Parathyroid adenoma (tissue), 2 donors: ENCODE measurements around the gene TECTB.

ENCODE experiments used
- H2AFZ ChIP-seq: fragments of 300-600 bp; sonication (generic); one replicate; pipeline ENCODE4 v1.7.0; 2017; ENCODE audit warnings: antibody characterized with exemption, mild to moderate bottlenecking
- H3K27ac ChIP-seq: fragments of 300-600 bp; sonication (generic); one replicate; pipeline ENCODE4 v1.7.0; 2017
- H3K27me3 ChIP-seq: fragments of 300-600 bp; sonication (generic); one replicate; pipeline ENCODE4 v1.7.0; 2017; ENCODE audit warnings: low read length; ENCODE audit not compliant: control insufficient read depth, insufficient read depth
- H3K36me3 ChIP-seq: fragments of 300-600 bp; sonication (generic); one replicate; pipeline ENCODE4 v1.7.0; 2017; ENCODE audit warnings: low read length; ENCODE audit not compliant: control insufficient read depth, insufficient read depth
- H3K4me1 ChIP-seq: fragments of 300-600 bp; sonication (generic); one replicate; pipeline ENCODE4 v1.7.0; 2017; ENCODE audit warnings: control low read depth
- H3K4me2 ChIP-seq: fragments of 300-600 bp; sonication (generic); one replicate; pipeline ENCODE4 v1.7.0; 2017; ENCODE audit warnings: low read length
- H3K4me3 ChIP-seq: fragments of 300-600 bp; sonication (generic); one replicate; pipeline ENCODE4 v1.7.0; 2017; ENCODE audit warnings: low read depth, low read length
- H3K79me2 ChIP-seq: fragments of 300-600 bp; sonication (generic); one replicate; pipeline ENCODE4 v1.7.0; 2017; ENCODE audit warnings: control low read depth
- H3K9ac ChIP-seq: fragments of 300-600 bp; sonication (generic); one replicate; pipeline ENCODE4 v1.7.0; 2017; ENCODE audit warnings: mild to moderate bottlenecking
- H3K9me3 ChIP-seq: fragments of 300-600 bp; sonication (generic); one replicate; pipeline ENCODE4 v1.7.0; 2017; ENCODE audit warnings: low read length; ENCODE audit not compliant: control insufficient read depth
- CTCF ChIP-seq: fragments of 300-600 bp; sonication (generic); IDR thresholded peaks from one replicate; pipeline ENCODE4 v1.7.0; 2017; ENCODE audit warnings: antibody characterized with exemption, mild to moderate bottlenecking
- donor health status: primary hyperparathyroidism.

Gene TECTB

GRCh38 chr10:112351146-112351545 lies 67.9 kb downstream of the TECTB start:
- Histone ChIP-seq H3K27me3 (no peaks in the 10 kb centered on the region), H3K9me3 (no peaks in the 10 kb centered on the region), H3K36me3 (no peaks in the 10 kb centered on the region), H3K9ac (no peak overlapping the region), H3K4me3 (no peak overlapping the region), H3K4me1 (no peaks in the 10 kb centered on the region), H3K4me2 (no peak overlapping the region), H2AFZ (no peak overlapping the region), H3K27ac (no peak overlapping the region), H3K79me2 (no peaks in the 10 kb centered on the region)
- TF ChIP-seq CTCF: no peak

GRCh38 chr10:112352044-112352443 lies 68.8 kb downstream of the TECTB start:
- Histone ChIP-seq H3K27me3 (no peaks in the 10 kb centered on the region), H3K36me3 (no peaks in the 10 kb centered on the region), H3K4me1 (no peaks in the 10 kb centered on the region), H2AFZ (no peak overlapping the region), H3K9me3 (no peaks in the 10 kb centered on the region), H3K79me2 (no peaks in the 10 kb centered on the region), H3K9ac (no peak overlapping the region), H3K4me3 (no peak overlapping the region), H3K4me2 (no peak overlapping the region), H3K27ac (no peak overlapping the region)
- no peak for TF ChIP-seq CTCF

GRCh38 chr10:112353046-112353445 lies 69.8 kb downstream of the TECTB start:
- no peaks in the 10 kb centered on the region for H3K79me2 ChIP-seq
- no peak for TF ChIP-seq CTCF
- no peak overlapping the region for H3K27ac ChIP-seq
- no peak overlapping the region for H3K9ac ChIP-seq
- no peak overlapping the region for H3K4me3 ChIP-seq
- H2AFZ ChIP-seq: no peak overlapping the region
- no peak overlapping the region for H3K4me2 ChIP-seq
- no peaks in the 10 kb centered on the region for H3K9me3 ChIP-seq
- H3K27me3 ChIP-seq: no peaks in the 10 kb centered on the region
- no peaks in the 10 kb centered on the region for H3K4me1 ChIP-seq
- no peaks in the 10 kb centered on the region for H3K36me3 ChIP-seq
